Uterus (tissue), 2 donors: ENCODE results near the gene WSCD1.

Source experiments
- CTCF ChIP-seq, 4 experiments: fragments of 200-600 bp in 2 of 4; fragments of 450-650 bp in 2 of 4; sonication (generic) in 2 of 4; IDR thresholded peaks; one replicate each; pipeline ENCODE4 v1.5.1; 2016 to 2019; ENCODE audit warnings: antibody characterized with exemption in 4 of 4, mild to moderate bottlenecking in 2 of 4, moderate library complexity in 1 of 4
- POLR2A ChIP-seq, 2 donors: fragments of 450-650 bp; IDR thresholded peaks; one replicate each; pipeline ENCODE4 v1.6.1; 2016; ENCODE audit warnings: antibody characterized with exemption in 2 of 2, mild to moderate bottlenecking in 1 of 2, moderate library complexity in 1 of 2

- no peak for TF ChIP-seq CTCF (IDR thresholded peaks at IDR 0.05)
- TF ChIP-seq POLR2A (IDR thresholded peaks at IDR 0.05) = no peak
Measured at GRCh38 chr17:6021011-6021400, 49.2 kb upstream of the WSCD1 start.
